Astrocyte (in vitro differentiated cells and primary cell): ENCODE data around the gene FFAR3. TPM values are rescaled to one million over a fixed set of nuclear protein-coding genes. Genes with fewer than 3 reads are reported as not detected.

Experiments used
- DNase-seq: peaks from one replicate; pipeline ENCODE4 v3.0.0-alpha.2; 2010; ENCODE audit warnings: low read depth
- FAIRE-seq: peaks from 2 replicates; lab custom pipeline; 2011; peaks lifted over from hg19 to GRCh38; lab: Jason Lieb, UNC
- H2AFZ ChIP-seq: 2 replicates; pipeline ENCODE4 v1.6.0; 2012; ENCODE audit warnings: low read depth, low read length, inconsistent platforms
- H3K27ac ChIP-seq: 2 replicates; pipeline ENCODE4 v1.5.1; 2011; ENCODE audit warnings: low read depth, low read length, inconsistent platforms
- H3K27me3 ChIP-seq: 2 replicates; pipeline ENCODE4 v1.6.0; 2011; ENCODE audit warnings: low read length, inconsistent platforms; ENCODE audit not compliant: insufficient read depth
- H3K36me3 ChIP-seq: 2 replicates; pipeline ENCODE4 v1.5.1; 2011; ENCODE audit warnings: low read length, inconsistent platforms; ENCODE audit not compliant: insufficient read depth
- H3K4me1 ChIP-seq: 2 replicates; pipeline ENCODE4 v1.5.1; 2011; ENCODE audit warnings: low read length, inconsistent platforms; ENCODE audit not compliant: insufficient read depth
- H3K4me2 ChIP-seq: 2 replicates; pipeline ENCODE4 v1.6.0; 2012; ENCODE audit warnings: low read length, inconsistent platforms
- H3K4me3 ChIP-seq: 2 replicates; pipeline ENCODE4 v1.5.1; 2011; ENCODE audit warnings: low read depth, mild to moderate bottlenecking, low read length, inconsistent platforms; ENCODE audit not compliant: insufficient read depth
- H3K79me2 ChIP-seq: 2 replicates; pipeline ENCODE4 v1.6.0; 2012; ENCODE audit warnings: mild to moderate bottlenecking, low read length, inconsistent platforms; ENCODE audit not compliant: insufficient read depth
- H3K9ac ChIP-seq: 2 replicates; pipeline ENCODE4 v1.6.0; 2012; ENCODE audit warnings: mild to moderate bottlenecking, low read length, inconsistent platforms
- H3K9me3 ChIP-seq: 2 replicates; pipeline ENCODE4 v1.5.1; 2012; ENCODE audit warnings: low read depth, mild to moderate bottlenecking, low read length, inconsistent platforms; ENCODE audit not compliant: insufficient read depth
- H4K20me1 ChIP-seq: 2 replicates; pipeline ENCODE4 v1.6.0; 2012; ENCODE audit warnings: low read length, inconsistent platforms; ENCODE audit not compliant: insufficient read depth
- H3K27ac Mint-ChIP-seq: one replicate; pipeline ENCODE4 v1.8.0; 2021; ENCODE audit warnings: mild to moderate bottlenecking, mixed read lengths; ENCODE audit not compliant: unreplicated experiment
- H3K27me3 Mint-ChIP-seq: one replicate; pipeline ENCODE4 v1.8.0; 2021; ENCODE audit warnings: low read depth, mixed read lengths; ENCODE audit not compliant: unreplicated experiment
- H3K36me3 Mint-ChIP-seq: one replicate; pipeline ENCODE4 v1.8.0; 2021; ENCODE audit warnings: low read depth, mixed read lengths; ENCODE audit not compliant: unreplicated experiment
- H3K4me1 Mint-ChIP-seq: one replicate; pipeline ENCODE4 v1.8.0; 2021; ENCODE audit warnings: low read depth, mixed read lengths; ENCODE audit not compliant: unreplicated experiment
- H3K4me3 Mint-ChIP-seq: one replicate; pipeline ENCODE4 v1.8.0; 2021; ENCODE audit warnings: mild to moderate bottlenecking, moderate library complexity, mixed read lengths; ENCODE audit not compliant: unreplicated experiment
- H3K9me3 Mint-ChIP-seq: one replicate; pipeline ENCODE4 v1.8.0; 2021; ENCODE audit warnings: mild to moderate bottlenecking, mixed read lengths; ENCODE audit not compliant: unreplicated experiment
- EZH2 ChIP-seq: IDR thresholded peaks from 2 replicates; pipeline ENCODE4 v1.6.1; 2012; ENCODE audit warnings: mild to moderate bottlenecking, low read length, inconsistent platforms; ENCODE audit not compliant: insufficient read depth
- microRNA-seq: library from miRNA; unstranded; fragments of <30 nt; microRNA quantifications from one replicate; pipeline ENCODE4 v1.2.0, GENCODE V29; 2020
- total RNA-seq: library from RNA; stranded (reverse); gene quantifications from 2 replicates; pipeline ENCODE4 v1.2.1, GENCODE V29; 2021
- TF ChIP-seq, protein P1 (sequence below): IDR thresholded peaks from 2 replicates; pipeline ENCODE4 v1.5.1; 2011; ENCODE audit warnings: low read depth, mild to moderate bottlenecking, inconsistent platforms, low read length, moderate library complexity; ENCODE audit not compliant: insufficient read depth

The FFAR3 gene
- total RNA-seq, 1 donor from 2014 or later = not detected

DNA sequence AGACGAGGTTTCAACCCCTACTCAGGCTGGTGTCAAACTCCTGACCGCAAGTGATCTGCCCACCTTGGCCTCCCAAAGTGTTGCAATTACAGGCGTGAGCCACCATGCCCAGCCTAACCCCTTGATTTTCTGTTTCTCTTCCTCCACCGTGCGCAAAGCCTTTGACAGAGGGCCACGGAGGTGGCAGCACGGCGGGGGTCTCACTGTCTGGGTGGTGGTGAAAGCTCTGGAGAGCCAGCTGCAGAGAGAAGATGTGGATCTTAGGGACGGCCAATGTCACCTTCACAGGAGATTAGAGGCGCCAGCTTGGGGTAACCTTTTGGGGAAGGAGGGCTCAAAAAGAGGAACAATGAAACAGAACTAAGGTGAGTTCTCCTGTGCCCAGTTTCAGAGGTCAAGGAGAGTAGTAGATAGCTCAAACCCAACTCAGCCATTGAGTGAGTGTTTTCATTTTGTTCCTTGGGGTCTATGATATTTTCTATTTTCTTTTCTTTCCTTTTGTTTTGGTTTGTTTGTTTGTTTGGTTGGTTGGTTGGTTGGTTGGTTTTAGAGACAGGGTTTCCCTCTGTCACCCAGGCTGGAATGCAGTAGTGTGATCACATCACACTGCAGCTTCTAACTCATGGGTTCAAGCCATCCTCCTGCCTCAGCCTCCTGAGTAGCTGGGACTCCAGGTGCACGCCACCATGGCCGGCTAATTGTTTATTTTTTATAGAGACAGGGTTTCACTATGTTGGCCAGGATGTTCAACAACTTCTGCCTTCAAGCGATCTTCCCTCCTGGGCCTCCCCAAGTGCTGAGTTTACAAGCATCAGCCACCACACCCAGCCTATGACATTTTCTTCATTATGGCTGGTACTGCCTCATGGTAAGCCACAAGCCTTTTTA lies 50.3 kb downstream of the FFAR3 start:
- FAIRE-seq (no peak), DNase-seq (no peak)
- H3K9ac ChIP-seq = no peak overlapping the region
- no peaks in the 10 kb centered on the region for H4K20me1 ChIP-seq
- H3K27me3 ChIP-seq = no peaks in the 10 kb centered on the region
- H3K4me2 ChIP-seq = no peak overlapping the region
- no peak overlapping the region for H3K27ac ChIP-seq
- TF ChIP-seq, protein P1, sequence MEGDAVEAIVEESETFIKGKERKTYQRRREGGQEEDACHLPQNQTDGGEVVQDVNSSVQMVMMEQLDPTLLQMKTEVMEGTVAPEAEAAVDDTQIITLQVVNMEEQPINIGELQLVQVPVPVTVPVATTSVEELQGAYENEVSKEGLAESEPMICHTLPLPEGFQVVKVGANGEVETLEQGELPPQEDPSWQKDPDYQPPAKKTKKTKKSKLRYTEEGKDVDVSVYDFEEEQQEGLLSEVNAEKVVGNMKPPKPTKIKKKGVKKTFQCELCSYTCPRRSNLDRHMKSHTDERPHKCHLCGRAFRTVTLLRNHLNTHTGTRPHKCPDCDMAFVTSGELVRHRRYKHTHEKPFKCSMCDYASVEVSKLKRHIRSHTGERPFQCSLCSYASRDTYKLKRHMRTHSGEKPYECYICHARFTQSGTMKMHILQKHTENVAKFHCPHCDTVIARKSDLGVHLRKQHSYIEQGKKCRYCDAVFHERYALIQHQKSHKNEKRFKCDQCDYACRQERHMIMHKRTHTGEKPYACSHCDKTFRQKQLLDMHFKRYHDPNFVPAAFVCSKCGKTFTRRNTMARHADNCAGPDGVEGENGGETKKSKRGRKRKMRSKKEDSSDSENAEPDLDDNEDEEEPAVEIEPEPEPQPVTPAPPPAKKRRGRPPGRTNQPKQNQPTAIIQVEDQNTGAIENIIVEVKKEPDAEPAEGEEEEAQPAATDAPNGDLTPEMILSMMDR = no peak
- no peak for TF ChIP-seq EZH2
- H3K4me3 Mint-ChIP-seq = no peak overlapping the region
- no peak overlapping the region for H3K27ac Mint-ChIP-seq
- no peaks in the 10 kb centered on the region for H3K4me1 ChIP-seq
- no peak overlapping the region for H3K4me3 ChIP-seq
- no peaks in the 10 kb centered on the region for H3K9me3 ChIP-seq
- no peaks in the 10 kb centered on the region for H3K36me3 Mint-ChIP-seq
- peaks cover 9% of the 10 kb centered on the region for H3K4me1 Mint-ChIP-seq
- H2AFZ ChIP-seq = no peak overlapping the region
- peaks cover 10% of the 10 kb centered on the region for H3K9me3 Mint-ChIP-seq
- H3K79me2 ChIP-seq = no peaks in the 10 kb centered on the region
- no peaks in the 10 kb centered on the region for H3K36me3 ChIP-seq
- H3K27me3 Mint-ChIP-seq = peaks cover 22% of the 10 kb centered on the region

GRCh38 chr19:35409191-35409590 lies 50.9 kb downstream of the FFAR3 start:
- H3K4me1 ChIP-seq = no peaks in the 10 kb centered on the region
- Mint-ChIP-seq H3K27me3 (peaks cover 27% of the 10 kb centered on the region), H3K9me3 (peaks cover 10% of the 10 kb centered on the region), H3K36me3 (no peaks in the 10 kb centered on the region), H3K4me1 (peaks cover 9% of the 10 kb centered on the region), H3K27ac (no peak overlapping the region), H3K4me3 (no peak overlapping the region)
- H3K4me3 ChIP-seq = no peak overlapping the region
- no peak overlapping the region for H3K4me2 ChIP-seq
- no peaks in the 10 kb centered on the region for H3K9me3 ChIP-seq
- H3K36me3 ChIP-seq = no peaks in the 10 kb centered on the region
- no peak overlapping the region for H3K27ac ChIP-seq
- no peak overlapping the region for H2AFZ ChIP-seq
- FAIRE-seq (no peak), DNase-seq (no peak)
- TF ChIP-seq EZH2 = no peak
- TF ChIP-seq, protein P1 = no peak
- no peaks in the 10 kb centered on the region for H3K27me3 ChIP-seq
- H3K79me2 ChIP-seq = no peaks in the 10 kb centered on the region
- no peak overlapping the region for H3K9ac ChIP-seq
- no peaks in the 10 kb centered on the region for H4K20me1 ChIP-seq

Small RNA genes lying within 50 kb of the gene (microRNA-seq; reads per million reads assigned to microRNA genes)
- gene MIR5196 = not detected

Other genes starting within 250 kb of the FFAR3 start
- gene FXYD3, start 242.6 kb upstream of the FFAR3 start, total RNA-seq = not detected in 2 replicates
- 0.20 and 0.29 TPM in 2 replicates for gene LGI4, start 223.4 kb upstream of the FFAR3 start, total RNA-seq
- 0.52 and 1.1 TPM in 2 replicates for gene FXYD1, start 219.6 kb upstream of the FFAR3 start, total RNA-seq
- gene FXYD7, start 215.2 kb upstream of the FFAR3 start, total RNA-seq = 0.65 TPM in 1 of 2 replicates, not detected in the other
- gene FXYD5, start 203.7 kb upstream of the FFAR3 start, total RNA-seq = 96.9 and 108 TPM in 2 replicates
- not detected in 2 replicates for gene FAM187B, start 129.7 kb upstream of the FFAR3 start, total RNA-seq
- 8.4 and 18.1 TPM in 2 replicates for gene LSR, start 109.5 kb upstream of the FFAR3 start, total RNA-seq
- gene USF2, start 89.5 kb upstream of the FFAR3 start, total RNA-seq = 68.9 and 70.0 TPM in 2 replicates
- gene HAMP, start 75.9 kb upstream of the FFAR3 start, total RNA-seq = 0.36 and 0.38 TPM in 2 replicates
- not detected in 2 replicates for gene MAG, start 66.3 kb upstream of the FFAR3 start, total RNA-seq
- not detected in 2 replicates for gene CD22, start 29.3 kb upstream of the FFAR3 start, total RNA-seq
- not detected in 2 replicates for gene FFAR1, start 10.6 kb upstream of the FFAR3 start, total RNA-seq
- gene GPR42, start 12.6 kb downstream of the FFAR3 start, total RNA-seq = not detected in 2 replicates
- gene FFAR2, start 89.8 kb downstream of the FFAR3 start, total RNA-seq = not detected in 2 replicates
- not detected in 2 replicates for gene KRTDAP, start 132.0 kb downstream of the FFAR3 start, total RNA-seq
- 50.7 and 56.9 TPM in 2 replicates for gene DMKN, start 155.2 kb downstream of the FFAR3 start, total RNA-seq
- 0.18 and 0.38 TPM in 2 replicates for gene SBSN, start 169.9 kb downstream of the FFAR3 start, total RNA-seq
- not detected in 2 replicates for gene GAPDHS, start 175.0 kb downstream of the FFAR3 start, total RNA-seq
- 68.2 and 69.3 TPM in 2 replicates for gene TMEM147, start 187.2 kb downstream of the FFAR3 start, total RNA-seq
- gene ATP4A, start 205.2 kb downstream of the FFAR3 start, total RNA-seq = not detected in 2 replicates
- not detected in 2 replicates for gene PMIS2, start 227.7 kb downstream of the FFAR3 start, total RNA-seq